CD4-positive, alpha-beta T cell treated with Interleukin-21 for 1 hour (primary cell): ENCODE measurements around the gene KCNMA1.

ENCODE experiments used
- DNase-seq: peaks from one replicate; pipeline ENCODE4 v3.0.0-alpha.2; 2020

Gene KCNMA1

DNA sequence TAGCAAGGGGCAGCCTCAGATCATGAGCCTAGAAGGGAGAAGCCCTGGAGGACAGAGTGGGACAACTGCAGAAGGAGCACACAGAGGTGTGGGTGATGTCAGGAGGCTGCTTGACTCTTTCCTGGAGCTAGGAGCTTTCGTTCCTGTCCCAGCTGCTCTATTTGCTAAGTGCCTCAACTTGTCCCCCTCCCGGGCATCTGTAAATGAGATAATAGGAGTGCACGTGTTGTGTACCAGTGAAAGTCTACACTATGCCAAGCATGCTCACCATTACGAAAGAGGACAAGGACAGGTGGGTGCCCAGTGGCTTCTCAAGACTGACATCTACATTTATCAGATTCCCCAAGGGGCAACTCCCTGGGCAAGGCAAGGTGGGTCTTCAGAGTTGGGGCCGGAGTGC is 162.7 kb downstream of the KCNMA1 start:
- no peak for DNase-seq

DNA sequence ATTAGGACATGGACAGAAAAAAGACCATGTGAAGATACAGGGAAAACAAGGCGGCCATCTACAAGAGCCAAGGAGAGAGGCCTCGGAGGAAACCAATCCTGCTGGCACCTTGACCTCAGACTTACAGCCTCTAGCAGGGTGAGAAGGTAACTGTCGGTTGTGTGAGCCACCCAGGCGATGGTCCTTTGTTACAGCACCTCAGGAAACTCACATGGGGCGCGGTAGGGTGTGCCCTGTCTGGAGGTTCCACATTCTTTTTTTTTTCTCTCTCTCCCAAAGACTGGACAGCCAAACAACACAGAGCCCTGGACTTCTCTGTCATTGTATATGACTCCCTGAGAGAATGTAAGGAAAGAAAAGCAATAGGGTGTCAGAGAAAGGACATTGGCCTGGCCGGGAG is 163.2 kb downstream of the KCNMA1 start:
- no peak for DNase-seq

DNA sequence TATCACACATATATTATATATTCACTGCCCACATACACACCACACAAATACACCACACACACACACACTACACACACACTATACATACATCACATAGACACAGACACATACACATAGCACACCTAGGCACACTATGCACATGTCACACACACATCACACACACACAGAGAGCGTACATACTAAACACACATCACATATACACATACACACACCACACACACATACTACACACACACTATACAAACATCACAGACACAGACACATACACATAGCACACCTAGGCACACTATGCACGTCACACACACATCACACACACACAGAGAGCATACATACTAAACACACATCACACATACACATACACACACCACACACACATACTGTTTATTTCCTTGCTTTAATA is 165.5 kb downstream of the KCNMA1 start:
- no peak for DNase-seq

DNA sequence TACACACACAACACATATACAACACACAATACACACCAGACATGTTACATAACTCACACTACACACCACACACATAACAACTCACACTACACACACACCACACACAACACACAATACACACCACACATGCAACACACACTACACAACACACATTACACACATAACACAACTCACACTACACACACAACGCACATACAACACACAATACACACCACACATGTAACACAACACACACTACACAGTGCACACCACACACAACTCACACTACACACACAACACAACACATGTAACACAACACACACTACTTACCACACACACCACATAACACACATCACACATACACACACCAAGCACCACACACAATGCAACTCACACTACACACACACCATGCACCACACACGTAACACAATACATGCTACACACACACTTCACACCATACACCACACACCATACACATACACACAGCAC is 166.5 kb downstream of the KCNMA1 start:
- no peak for DNase-seq

DNA sequence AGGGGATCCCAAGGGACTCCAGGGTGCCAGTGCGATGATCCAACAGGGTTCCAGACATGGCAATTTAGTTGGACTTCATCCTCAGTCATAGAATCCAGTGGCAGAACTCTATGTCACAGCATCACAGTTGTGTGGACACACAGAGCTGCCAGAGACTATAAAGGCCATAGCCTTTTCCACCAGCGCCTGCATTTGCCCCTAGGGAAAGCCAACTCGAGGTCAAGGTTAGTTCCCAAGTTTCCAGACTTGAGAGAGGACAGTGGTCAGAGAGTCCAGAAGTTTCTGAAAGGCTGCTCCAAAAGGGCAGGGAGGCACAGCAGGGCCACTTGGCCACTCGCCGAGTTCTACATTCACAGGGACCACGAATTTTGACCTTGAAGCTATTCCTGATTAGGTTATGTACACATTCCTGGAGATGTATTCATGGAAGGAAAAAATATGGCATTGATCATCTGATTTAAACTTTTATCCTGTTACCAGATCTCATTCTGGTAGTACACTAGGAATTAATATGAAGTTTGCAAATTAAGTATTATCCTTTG is 170.1 kb downstream of the KCNMA1 start:
- no peak for DNase-seq

DNA sequence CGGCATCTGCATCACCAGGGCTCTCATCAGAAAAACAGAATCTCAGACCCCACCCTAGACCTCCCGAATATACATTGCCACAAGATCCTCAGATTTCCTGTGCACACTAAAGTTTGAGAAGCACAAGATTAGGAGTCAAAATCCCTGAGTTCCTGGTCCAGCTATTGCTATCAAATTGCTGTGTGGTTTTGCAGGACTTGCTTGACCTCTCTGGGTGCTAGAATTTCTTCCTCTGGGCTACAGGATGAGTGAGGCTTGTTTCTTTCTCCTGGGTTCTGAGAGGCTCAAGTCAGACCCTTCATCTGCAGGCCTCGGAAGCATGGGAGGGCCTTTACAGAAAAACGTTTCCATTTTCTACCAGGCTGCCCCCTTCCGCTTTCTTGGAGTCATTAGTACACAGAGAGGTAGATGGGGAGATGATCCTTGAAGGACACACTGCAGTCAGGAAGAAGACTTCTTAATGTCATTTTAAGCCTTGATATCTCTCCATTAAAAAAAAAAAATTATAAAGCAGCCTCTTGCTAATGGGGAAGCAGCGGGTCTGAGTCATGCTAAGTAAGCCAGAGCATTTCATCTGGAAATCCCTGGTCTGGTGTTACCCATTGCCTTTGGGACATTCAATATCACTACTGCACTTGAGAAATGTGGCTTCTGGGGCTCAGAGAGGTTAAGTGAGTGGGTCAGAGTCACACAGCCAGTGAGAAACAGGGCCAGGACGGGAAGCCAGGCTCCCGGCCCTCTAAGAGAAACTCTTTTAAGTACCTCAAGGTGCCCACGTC is 173.5 kb downstream of the KCNMA1 start:
- DNase-seq, result no peak

DNA sequence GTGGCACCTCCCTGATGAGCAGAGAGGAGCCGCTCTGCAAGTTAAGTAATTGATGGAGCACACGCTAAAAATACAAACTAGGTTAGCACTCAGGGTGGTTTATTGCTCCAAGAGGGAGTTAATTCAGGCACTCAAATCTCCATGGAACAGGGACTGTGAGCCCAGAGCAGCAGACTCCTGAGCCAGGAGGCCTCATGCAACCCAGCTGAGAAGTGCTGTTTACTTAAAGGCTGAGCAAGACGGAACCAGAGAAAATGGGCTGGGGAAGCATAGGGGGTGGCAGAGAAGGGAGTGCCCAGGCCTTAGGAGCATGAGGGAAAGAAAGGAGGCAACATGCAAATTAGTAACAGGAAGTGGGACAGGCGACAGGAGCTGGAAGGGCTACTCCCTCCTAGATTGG is 174.1 kb downstream of the KCNMA1 start:
- DNase-seq, result no peak

DNA sequence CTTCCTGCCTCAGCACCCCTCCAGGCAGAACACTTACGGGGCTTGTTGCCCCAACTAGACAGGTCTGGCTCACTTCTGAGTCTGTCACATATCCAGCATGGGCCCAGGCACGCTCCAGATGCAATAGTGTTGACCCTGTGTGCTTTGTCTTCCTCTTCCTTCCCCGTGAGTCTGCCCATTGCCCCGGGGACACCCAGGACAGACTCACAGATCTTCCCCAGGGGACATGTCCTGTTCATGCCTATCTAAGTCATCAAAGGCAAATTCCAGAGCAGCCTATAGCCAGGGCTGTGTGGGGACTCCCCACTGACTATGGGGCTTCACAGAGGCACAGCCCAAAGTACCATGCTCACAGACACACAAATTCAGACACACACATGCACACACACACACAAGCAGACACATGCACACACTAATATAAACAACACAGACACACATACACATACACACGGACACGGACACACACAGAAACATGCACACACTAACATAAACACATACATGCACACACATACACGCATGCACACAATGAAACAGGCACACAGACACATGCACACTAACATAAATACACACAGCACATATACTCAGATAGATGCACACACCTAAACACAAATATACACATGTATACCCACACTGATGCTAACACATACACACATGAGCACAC is 175.8 kb downstream of the KCNMA1 start:
- no peak for DNase-seq

DNA sequence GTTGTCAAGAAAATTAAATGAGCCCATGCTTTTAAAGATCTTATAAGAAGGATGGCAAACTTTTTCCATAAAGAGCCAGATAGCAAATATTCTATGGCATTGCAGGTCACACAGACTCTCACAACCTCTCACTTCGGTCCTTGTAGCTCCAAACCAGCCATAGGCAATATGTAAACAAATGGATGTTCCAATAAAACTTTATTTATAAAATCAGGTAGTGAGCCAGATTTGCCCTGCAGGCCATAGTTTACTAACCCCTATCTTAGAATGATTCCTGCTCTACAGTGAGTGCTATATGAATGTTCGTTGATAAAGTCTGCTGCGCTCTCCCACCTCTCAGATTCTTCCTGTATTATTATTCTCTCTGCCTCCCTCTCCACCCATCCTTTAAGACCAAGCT is 177.7 kb downstream of the KCNMA1 start:
- no peak for DNase-seq

DNA sequence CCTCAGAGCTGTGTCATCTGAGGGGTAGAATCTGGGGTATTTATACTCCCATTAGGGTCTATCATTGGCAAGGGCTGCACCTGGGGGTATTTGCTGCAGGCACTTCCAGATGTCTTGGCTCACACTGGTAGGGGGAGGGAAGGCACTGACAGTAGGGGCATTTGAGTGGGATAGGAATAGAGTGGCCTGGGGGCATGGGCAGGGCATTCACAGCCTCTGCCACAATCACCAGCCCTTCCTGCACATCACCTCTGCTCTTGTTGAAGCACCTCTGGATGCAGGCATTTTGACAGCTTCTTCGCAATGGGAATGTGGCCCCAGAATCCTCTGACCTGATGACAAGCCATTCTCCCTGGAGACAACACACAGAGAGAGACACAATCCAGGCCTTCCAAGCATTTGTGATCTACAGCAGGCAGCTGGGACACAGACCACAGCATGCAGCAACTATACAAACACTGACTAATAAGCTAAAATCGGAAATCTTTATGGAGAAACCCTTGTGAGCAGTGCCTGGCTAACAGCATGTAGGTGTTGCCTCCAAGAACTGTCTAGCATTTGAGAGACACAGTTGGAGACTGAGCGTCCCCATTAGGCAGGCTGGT is 178.5 kb downstream of the KCNMA1 start:
- DNase-seq, result no peak

DNA sequence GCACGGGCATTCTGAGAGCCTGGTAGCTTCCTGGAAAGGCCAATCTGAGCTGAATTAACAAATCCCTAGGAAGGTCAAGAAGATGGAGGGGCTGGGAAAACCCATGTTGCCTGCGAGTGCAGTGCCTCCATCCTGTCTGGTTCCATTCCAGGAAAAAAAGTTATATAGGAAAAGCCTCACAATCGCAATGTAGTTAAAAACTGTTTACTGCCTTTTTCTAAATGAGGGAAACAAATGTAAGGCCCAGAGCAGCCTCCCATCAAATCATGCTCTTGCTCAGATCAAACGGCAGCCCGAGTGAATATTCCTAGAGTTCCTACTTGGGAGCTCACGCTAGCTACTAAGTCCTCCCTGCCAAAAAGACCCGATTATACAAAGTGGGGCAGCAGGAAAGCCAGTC is 179.9 kb downstream of the KCNMA1 start:
- no peak for DNase-seq

DNA sequence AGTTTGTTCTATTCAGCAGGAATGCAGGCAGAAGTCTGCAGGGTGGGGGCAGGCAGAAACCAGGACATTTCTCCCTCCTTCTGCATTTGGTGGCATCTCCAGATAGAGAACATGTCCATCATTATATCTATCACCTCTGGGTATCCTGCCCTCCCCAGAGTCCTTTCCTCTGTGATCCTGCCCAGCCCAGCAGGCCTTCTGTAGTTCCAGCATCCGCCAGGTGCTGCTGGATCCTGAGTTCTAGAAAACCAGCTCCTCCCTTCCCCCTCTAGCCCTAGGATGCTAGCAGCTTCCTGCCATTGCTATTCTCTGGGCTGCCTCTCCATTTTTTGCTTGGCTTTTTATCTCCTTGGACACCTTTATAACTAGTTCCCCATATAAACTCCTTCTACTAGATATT is 180.3 kb downstream of the KCNMA1 start:
- no peak for DNase-seq

DNA sequence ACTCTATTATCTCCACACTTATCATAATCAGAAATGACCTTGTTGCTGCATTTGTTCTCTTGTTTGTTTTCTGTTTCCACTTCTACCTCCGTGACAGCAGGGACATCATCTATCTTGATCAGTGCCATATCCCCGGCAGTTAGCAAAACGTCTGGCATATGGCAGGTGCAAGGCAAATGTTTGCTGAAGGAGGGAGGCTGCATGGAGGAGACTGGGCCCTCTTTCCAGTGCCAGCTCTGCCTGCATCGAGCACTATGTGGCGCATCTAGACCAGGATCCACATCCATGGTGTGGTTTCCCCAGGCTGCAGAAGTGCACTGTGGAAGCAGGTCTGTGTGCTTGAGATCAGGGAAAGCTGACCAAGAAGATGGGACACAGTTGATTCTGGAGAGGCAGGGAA is 181.2 kb downstream of the KCNMA1 start:
- no peak for DNase-seq

DNA sequence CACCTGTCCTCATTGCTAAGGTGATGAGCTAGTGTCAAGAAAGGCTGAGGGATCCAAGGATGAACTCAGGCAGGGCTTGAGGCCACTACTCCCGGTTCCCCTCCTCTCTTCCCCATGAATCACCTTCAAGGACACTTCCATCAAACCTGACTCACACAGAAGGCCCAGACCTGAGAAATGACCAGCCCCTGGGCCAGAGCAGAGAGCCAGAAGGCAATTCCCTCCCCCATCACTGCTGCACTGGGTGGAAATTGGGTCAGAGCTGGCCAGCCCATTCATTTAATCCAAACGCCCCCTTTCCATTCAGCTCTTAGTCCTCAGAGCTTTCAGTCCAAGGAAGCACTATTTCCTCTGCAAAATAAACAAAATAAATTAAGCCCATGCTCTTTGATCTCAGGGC is 182.0 kb downstream of the KCNMA1 start:
- no peak for DNase-seq

DNA sequence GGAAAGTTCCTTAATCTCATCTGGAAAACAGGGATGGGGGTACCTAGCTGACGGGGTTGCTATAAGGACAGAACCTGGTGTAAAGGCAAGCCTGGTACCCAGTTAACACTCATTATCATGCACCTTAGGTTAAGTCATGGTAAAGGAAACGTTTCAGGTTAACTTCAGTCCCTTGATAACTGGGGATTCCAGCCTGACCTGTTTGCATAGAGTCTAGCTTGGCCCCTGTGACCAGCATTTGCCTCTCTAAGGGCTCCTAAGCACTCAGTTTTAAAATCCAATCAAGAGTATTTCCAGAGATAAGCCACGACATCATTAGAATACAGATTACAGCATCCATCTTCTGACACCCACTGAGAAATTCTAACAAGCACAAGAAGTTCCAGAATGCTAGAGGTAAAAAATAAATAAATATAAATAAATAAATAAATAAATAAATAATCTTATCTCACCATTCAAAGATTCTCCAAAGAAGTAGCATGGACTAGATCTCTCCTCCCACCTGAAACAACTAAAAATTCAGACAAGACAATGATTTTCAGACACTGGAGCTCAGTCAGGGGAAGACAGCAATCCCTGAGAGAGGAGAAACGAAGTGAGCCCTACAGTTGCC is 184.6 kb downstream of the KCNMA1 start:
- no peak for DNase-seq

DNA sequence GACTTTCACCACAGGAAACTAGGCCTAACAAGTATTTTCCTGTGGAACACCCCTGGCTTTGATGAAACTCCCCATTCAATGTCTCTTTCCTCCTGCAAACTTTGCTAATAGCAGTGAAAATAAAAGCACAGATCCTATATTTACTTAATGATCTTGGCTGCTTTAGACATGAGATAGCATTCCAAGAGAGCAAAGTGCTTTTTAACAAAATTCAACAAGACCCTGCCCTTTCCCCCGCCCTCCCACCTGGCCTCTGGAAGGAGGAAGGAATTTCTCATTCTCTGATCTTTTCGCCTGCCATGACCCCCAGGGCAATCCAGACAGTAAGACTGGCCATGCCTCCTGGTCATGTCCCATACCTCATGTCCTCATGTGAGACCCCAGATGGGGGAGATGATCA is 185.7 kb downstream of the KCNMA1 start:
- no peak for DNase-seq

DNA sequence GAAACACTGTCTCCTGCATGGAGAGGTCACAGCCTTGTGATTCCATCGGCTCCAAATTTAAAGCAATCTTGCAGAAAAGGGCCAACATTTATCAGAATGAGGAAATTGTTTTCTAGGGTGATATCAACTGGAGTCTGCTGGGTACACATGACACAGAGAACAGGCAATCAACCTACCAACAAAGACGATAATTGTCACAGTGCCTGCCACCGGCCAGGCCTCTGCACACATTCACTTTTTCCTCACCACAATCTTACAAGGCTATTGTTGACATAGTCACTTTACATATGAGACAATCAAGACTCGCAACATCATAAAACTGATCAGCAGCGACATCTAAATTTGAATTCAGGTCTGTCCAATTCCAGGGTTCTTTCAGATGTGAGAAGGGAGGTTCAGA is 189.4 kb downstream of the KCNMA1 start:
- no peak for DNase-seq

DNA sequence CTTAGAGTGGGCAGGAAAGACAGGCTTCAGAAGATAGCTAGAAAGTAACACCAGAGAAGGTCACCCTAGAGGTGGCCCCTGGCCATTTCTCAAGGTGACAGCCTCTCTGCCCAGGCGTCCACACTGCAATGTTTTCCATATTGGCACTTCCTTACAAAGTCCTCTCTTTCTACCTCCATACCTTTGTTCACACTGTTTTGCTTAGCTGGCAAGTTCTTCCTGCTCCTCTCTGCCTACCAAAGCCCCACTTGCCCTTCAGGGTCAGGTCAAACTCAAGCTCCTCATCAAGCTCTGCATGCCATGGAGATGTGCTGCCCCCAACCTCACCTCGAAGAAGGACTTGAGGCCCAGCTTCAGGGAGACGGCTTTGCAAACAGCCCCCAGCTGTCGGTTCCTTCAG is 190.9 kb downstream of the KCNMA1 start:
- DNase-seq, result no peak

DNA sequence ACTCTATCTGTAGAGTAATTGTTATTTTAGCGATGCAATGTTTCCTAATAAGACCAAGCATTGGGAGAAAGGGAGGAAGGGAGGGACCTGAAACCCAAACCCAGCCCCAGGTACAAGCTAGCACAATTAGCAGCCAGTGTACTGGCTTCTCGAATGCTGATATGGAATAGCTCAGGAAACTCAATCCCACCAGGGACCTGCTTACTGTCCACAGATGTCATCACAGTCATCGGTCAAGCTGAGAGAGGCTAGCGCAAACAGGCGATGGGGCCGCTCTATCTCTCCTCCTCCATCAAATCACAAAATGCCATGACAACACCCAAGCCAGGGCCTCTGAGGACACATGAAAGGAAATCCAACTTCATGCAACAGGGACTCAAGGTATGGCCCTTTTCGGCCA is 192.1 kb downstream of the KCNMA1 start:
- DNase-seq, result no peak

DNA sequence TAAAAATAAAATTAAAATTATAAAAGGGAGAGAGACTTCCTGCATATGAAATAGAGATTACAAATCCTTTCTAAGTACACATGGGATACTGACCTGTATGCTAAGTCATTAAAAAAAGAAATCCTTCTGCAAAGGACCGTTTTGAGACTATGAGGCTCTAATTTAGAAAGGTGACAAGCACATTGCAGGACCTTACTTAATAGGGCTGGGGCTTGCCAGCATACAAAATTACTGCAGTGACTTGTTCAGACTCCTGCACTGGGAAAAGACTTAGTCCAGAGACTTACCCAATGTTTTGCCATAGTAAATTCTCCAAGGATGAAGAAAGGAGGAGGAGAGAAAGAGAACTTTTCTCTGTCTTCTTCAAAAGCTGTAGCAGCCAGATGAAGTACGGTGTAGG is 193.6 kb downstream of the KCNMA1 start:
- DNase-seq, result no peak

DNA sequence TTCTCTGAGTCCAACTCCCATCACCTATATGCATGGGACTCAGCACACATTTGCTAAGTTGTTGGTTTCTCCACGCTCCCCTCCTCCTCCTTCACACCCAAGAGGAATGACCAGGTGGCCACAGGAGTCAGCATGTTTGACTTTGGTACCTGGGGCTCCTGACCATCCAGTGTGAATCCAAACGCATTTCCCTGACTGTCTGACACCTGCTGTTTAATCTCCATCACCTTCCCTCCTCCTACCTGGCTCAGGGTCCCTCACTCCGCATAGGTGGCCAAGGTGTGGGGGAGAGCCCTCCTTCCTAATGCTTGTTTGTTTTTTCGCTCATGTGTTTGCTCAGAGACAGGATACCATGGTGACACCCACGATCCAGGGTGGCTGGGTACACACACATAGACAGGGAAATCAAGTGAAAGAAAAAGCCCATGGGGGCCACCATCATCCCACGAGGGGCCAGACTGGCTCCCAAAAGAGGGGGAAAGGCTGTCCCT is 194.9 kb downstream of the KCNMA1 start:
- no peak for DNase-seq

DNA sequence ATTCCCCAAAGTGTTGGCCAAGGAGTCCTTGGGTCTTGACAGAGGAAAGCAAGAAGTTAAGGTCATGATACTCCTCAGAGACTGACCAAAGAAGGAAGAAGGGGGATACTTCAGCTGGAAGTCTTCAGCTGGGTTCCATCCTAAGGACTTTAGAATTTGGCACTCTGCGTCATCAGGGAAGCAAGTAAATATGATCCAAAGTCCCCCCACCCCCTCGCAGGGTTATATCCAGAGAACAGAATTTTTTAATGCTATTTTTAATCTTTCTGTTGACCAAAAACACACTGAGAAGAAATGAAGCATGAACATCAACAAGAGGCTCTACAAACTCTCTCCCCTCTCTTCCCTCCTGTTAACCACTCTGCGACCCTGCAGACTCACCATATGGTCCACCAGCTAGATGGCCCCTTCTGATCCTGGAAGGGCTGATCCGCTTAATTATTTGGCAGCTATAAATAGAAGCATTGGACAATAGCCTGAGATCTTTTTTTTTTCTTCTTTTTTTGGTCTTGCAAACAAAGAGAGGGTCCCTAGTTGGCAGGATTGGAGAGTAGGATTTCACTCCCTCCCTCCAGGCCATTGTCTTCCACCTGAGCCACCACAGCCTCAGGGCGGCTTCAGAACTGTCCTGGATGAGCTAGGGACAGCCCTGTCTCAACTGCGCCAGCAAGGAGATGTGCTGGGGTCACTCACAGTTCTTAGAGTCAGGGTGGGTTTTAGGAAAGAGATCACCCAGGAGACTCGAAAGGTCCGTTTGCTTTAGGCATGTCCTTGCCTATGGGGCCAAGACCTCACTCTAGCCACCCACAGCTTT is 196.0 kb downstream of the KCNMA1 start:
- DNase-seq, result no peak
